Esophagus muscularis mucosa (tissue), 4 donors: ENCODE results near the gene DAZAP1.

Source experiments
- EP300 ChIP-seq: sonication (generic); formaldehyde crosslinking; IDR thresholded peaks from one replicate; pipeline ENCODE4 v1.6.1; 2017; ENCODE audit warnings: antibody characterized with exemption
- POLR2A ChIP-seq: fragments of 450-650 bp; IDR thresholded peaks from one replicate; pipeline ENCODE4 v1.6.1; 2017; ENCODE audit warnings: antibody characterized with exemption, moderate library complexity, mild to moderate bottlenecking, low read depth
- POLR2AphosphoS5 ChIP-seq, 2 donors: sonication (generic); formaldehyde crosslinking; IDR thresholded peaks; one replicate each; pipeline ENCODE4 v1.6.1; 2017; ENCODE audit warnings: antibody characterized with exemption in 2 of 2
- TF ChIP-seq, protein P1 (sequence below), 3 experiments: fragments of 200-600 bp in 2 of 3; fragments of 450-650 bp in 1 of 3; sonication (generic) in 2 of 3; IDR thresholded peaks; one replicate each; pipeline ENCODE4 v1.5.1; 2017 to 2019; ENCODE audit warnings: antibody characterized with exemption in 3 of 3, mild to moderate bottlenecking in 2 of 3, moderate library complexity in 1 of 3

DNA sequence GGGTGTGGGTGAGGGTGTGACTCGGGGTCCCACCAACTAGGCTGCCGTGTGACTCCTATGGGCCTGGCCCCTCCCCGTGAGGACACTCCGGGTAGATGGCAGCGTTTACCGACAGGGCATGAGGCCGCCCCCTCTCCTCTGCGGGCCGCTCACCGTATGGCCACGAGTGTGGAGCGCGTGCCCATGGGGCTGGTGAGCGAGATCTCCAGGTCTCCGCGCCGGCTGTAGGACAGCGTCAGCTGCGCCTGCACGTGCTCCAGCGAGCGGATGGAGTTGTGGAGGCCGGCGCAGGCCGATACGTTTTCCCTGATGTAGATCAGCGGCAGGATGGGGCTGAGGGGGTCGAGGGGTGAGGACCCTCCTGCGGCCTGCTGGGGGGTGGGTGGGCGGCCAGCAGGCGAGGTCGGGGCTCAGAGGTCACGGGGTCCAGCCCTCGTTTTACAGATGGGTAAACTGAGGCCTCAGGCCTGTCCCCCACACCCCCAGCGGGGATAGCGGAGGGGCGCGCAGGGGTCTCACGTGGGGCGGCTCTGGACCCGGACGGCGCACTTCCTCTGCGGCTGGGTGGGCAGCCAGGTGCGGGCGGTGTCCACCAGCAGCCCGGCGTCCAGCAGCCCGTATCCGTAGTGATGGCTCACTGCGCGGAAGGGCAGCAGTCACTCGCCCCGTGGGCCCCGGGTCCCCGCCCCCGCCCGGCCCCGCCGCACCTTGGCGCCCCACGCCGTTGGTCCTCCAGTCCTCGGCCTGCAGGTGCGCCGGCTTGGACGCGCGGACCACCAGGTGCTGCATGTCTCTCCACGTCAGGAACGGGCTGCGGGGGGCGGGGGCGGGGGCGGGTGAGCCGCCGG, 76.0 kb downstream of the DAZAP1 start:
- no peak for TF ChIP-seq POLR2A
- no peak for TF ChIP-seq EP300
- TF ChIP-seq, protein P1, sequence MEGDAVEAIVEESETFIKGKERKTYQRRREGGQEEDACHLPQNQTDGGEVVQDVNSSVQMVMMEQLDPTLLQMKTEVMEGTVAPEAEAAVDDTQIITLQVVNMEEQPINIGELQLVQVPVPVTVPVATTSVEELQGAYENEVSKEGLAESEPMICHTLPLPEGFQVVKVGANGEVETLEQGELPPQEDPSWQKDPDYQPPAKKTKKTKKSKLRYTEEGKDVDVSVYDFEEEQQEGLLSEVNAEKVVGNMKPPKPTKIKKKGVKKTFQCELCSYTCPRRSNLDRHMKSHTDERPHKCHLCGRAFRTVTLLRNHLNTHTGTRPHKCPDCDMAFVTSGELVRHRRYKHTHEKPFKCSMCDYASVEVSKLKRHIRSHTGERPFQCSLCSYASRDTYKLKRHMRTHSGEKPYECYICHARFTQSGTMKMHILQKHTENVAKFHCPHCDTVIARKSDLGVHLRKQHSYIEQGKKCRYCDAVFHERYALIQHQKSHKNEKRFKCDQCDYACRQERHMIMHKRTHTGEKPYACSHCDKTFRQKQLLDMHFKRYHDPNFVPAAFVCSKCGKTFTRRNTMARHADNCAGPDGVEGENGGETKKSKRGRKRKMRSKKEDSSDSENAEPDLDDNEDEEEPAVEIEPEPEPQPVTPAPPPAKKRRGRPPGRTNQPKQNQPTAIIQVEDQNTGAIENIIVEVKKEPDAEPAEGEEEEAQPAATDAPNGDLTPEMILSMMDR (IDR thresholded peaks at IDR 0.05): no peak
- TF ChIP-seq POLR2AphosphoS5 (IDR thresholded peaks at IDR 0.05): no peak
